A549 treated with Mapracorat at 1 μM for 4 hours (cell line): Measurements from ENCODE around the gene PGBD4. TPM values are rescaled to one million over a fixed set of nuclear protein-coding genes. Genes with fewer than 3 reads are reported as not detected.

ENCODE experiments used
- total RNA-seq: library from RNA; stranded (reverse); fragments of 200-300 nt; extraction: Qiagen RNA extraction; gene quantifications from 5 replicates; pipeline ENCODE4 v1.2.3, GENCODE V29; 2022

The PGBD4 gene
- total RNA-seq, result 1.2 to 1.9 TPM (median 1.6 TPM) in 5 replicates

DNA sequence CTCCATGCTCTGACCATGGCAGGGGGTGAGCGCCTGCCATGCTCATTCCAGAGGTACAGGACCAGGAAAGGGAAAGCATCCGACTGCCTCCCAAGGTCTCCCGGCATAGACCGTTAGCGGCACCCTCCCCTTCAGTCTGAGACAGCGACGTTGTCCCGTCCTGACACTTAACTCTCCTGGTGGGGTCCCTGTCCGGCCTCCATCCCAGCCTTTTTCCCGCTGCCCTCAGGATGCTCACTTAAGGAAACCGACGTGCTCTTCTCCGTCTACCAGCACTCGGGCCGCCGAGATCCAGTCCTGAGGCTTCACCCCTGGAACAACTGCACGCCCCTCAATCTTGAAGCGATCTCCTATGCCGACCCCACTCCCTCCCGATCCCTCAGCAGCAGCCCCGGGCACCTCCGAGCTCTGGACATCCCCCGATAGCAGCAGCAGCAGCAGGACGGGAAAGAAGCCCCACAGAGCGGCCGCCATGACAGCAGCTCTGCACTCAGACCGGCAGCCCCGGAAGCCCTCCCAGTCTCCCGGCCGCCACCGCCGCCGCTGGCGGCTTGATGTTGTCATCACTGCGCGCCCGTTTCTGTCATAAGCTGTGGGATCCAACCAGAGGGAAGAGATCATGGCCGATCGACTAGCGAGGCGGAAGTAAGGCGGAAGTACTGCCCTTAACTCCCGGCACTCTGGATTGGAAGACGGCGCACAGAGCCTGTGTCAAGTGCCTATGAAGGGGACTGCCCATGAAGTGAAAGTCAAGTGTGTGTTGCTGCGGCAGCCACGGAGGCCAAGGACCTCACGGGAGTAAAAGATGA is at the start of gene PGBD4, which contains the start of gene EMC7:
PGBD4 (plus strand) TSS at position 718 of the 809 bp plus-strand sequence. CDS start 449 bp downstream, outside the sequence.
EMC7 (minus strand) TSS at position 497 of the 809 bp plus-strand sequence; CDS start at position 474, 23 bp downstream.

Other genes starting within 250 kb of the PGBD4 start
- gene CHRM5, start 133.6 kb upstream of the PGBD4 start, total RNA-seq, result 0.03 to 0.04 TPM in 2 of 5 replicates, not detected in the others
- 21.0 to 23.8 TPM (median 23.5 TPM) in 5 replicates for gene AVEN, start 62.9 kb upstream of the PGBD4 start, total RNA-seq
- 136 to 143 TPM (median 139 TPM) in 5 replicates for gene EMC7, start 221 bp upstream of the PGBD4 start, total RNA-seq
- 24.0 to 33.2 TPM (median 31.4 TPM) in 5 replicates for gene KATNBL1, start 108.0 kb downstream of the PGBD4 start, total RNA-seq
- 192 to 195 TPM (median 193 TPM) in 5 replicates for gene EMC4, start 122.9 kb downstream of the PGBD4 start, total RNA-seq
- 4.3 to 6.5 TPM (median 6.3 TPM) in 5 replicates for gene SLC12A6, start 235.7 kb downstream of the PGBD4 start, total RNA-seq
- gene NOP10, start 241.1 kb downstream of the PGBD4 start, total RNA-seq, result 524 to 603 TPM (median 535 TPM) in 5 replicates
- not detected in 5 replicates for gene NUTM1, start 241.2 kb downstream of the PGBD4 start, total RNA-seq